GM21737 (cell line): Measurements from ENCODE around the gene ZNF467.

ENCODE experiments used
- ATAC-seq: cut with Tn5 transposase; IDR thresholded peaks from one replicate; pipeline ENCODE4 v1.9.1; 2021; ENCODE audit warnings: mild to moderate bottlenecking, moderate library complexity; ENCODE audit not compliant: unreplicated experiment

Gene ZNF467

GRCh38 chr7:149772241-149772955 lies 990 bp downstream of the ZNF467 start:
- ATAC-seq = no peak

DNA sequence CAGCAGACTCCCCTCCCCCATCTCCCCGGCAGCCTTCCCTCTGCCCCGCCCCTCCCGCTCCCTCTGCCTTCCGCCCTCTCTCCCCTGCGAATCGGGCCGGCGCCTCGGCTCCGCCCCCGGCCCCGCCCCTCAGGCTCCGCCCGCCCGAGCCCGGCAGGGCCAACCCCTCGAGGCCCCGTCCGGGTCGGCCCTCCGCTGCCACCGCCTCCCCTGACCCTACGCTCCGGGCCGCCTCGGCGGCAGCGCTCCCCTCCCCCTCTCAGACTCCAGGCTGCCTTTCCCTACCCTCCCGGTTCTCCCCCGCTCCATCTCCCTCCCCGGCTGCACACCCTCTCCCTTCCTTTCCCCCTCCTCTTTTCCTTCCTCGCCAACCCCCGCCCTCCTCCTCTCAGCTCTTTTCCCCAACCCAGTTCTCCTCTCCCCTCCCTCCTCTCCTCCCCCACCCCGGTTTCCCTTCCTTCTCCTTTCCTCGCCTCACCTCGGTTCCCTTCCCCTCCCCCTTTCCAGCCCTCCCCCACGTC lies 1.6 kb downstream of the ZNF467 start:
- peak; percentile 95 for ATAC-seq

GRCh38 chr7:149770728-149771636 lies 2.4 kb downstream of the ZNF467 start:
- no peak for ATAC-seq

DNA sequence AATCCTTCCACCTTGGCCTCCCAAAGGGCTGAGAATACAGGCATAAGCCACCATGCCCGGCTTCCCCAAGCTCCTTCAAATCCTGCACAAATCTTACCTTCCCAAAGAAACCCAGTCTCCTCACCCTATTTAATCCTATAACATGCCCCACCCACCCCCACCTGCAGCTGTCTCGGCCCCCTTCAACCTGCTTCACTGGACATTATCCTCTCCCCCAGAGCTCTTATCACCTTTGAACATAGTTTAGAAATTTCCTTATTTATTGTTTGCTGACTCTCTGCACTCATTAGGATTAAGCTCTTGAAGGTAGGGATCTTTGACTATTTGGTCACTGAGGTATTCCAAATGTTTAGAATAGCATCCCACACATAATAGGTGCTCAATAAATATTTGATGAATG lies 3.5 kb downstream of the ZNF467 start:
- ATAC-seq = no peak

GRCh38 chr7:149768931-149769330 lies 4.5 kb downstream of the ZNF467 start:
- ATAC-seq = no peak

DNA sequence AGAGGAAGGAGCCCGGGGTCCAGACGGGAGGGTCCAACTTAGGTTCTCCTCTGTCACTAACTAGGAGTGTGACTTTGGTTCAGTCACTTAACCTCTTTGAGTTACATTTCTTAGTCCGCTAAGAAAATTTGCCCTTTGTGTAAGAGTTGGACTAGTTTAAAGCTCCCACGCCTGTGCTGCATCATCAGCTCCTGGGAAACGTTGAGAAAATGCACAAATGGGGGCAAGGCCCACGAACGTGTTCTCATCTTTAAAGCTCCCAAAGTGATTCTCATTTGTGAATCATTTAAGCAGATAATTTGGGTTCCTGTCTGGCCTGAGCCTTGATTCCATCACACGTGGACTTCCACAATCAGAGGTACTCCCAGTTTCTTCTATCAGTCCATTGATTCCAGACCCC lies 6.3 kb downstream of the ZNF467 start:
- no peak for ATAC-seq

GRCh38 chr7:149766135-149766675 lies 7.2 kb downstream of the ZNF467 start:
- ATAC-seq = no peak

DNA sequence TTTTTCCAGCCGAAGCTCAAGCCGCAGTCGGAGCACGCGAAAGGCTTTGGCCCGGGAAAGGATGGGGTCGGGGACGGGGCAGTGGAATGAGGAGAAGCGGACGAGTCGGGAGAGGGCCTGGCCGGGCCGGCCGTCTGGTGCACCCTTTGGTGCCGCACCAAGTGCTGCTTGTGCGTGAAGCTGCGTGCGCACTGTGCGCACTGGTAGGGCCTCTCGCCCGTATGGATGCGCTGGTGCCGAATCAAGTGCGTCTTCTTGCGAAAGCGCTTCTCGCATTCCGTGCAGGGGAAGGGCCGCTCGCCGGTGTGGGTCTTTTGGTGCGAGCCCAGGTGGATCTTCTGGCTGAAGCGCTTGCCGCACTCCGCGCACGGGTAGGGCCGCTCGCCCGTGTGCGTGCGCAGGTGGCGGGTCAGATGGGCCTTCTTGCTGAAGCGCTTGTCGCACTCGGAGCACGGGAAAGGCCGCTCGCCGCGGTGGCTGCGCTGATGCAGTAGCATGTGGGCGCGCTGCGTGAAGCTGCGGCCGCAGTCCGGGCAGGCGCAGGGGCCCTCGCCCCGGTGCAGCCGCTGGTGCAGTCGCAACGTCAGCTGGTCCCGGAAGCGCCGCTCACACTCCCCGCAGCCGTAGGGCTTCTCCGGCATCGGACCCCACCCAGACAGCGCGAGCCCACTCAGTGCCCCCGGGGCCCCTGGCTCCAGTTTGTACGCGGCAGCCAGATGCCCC lies 7.8 kb downstream of the ZNF467 start:
- no peak for ATAC-seq

- ATAC-seq = no peak
These were observed 8.6 kb downstream of the ZNF467 start for GRCh38 chr7:149764481-149765398.

- no peak for ATAC-seq
These were observed 9.7 kb downstream of the ZNF467 start for GRCh38 chr7:149763563-149764240.

DNA sequence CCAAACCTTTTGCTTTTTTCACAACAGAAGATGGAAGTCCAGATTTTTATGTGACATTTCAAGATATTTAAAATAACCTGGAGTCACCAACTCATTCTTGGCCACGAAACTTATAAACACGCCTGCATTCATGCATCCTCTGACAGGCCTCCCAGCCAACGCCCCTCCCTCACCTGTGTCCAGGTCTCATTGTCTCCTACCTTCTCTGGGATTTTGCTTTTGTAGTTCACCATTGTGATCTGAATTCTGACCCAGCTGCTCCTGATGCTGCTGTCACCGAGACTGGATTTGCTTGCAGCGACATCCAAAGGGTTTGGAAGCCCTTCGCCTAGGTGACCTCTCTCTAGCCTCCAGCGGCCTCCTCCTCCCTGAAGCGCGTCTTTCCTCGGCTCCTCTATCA lies 10.8 kb downstream of the ZNF467 start:
- ATAC-seq = no peak

GRCh38 chr7:149762089-149762488 lies 11.3 kb downstream of the ZNF467 start:
- ATAC-seq = no peak

DNA sequence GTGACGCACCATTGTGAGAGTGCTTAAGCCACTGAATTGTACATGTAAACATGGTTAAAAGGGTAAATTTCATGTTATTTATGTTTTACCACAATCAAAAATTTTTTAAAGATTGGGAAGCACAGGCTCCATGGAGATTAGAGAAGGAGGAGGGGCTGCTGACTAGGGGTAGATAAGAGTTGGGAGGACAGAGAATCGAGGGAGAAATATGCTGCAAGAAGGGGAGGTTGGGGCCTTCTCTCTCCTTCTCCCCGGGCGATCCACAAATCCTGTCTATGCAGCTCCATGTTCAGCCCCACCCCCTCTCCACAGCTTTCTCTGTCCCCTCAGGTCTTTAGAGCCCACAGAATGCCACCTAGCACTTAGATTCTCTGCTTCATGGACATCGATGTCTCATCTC lies 12.1 kb downstream of the ZNF467 start:
- no peak for ATAC-seq

GRCh38 chr7:149760538-149760937 lies 12.8 kb downstream of the ZNF467 start:
- ATAC-seq = no peak

- ATAC-seq = no peak
These were observed 14.1 kb downstream of the ZNF467 start for GRCh38 chr7:149759093-149759860.

- ATAC-seq = no peak
These were observed 19.8 kb downstream of the ZNF467 start for GRCh38 chr7:149753375-149754233.

- ATAC-seq = no peak
These were observed 20.7 kb downstream of the ZNF467 start for GRCh38 chr7:149752646-149753045.
